NB4 (cell line): ENCODE results near the gene ACIN1.

Source experiments
- POLR2A ChIP-seq: IDR thresholded peaks from 2 replicates; pipeline ENCODE4 v1.6.1; 2011; ENCODE audit warnings: mild to moderate bottlenecking; ENCODE audit not compliant: insufficient read length; ENCODE audit errors: extremely low read depth
- TF ChIP-seq, protein P1 (sequence below): IDR thresholded peaks from one replicate; pipeline ENCODE4 v1.5.1; 2012; ENCODE audit warnings: low read depth, low read length
- TF ChIP-seq, protein P2 (sequence below): IDR thresholded peaks from 2 replicates; pipeline ENCODE4 v1.6.1; 2011; ENCODE audit warnings: low read depth, low read length

DNA sequence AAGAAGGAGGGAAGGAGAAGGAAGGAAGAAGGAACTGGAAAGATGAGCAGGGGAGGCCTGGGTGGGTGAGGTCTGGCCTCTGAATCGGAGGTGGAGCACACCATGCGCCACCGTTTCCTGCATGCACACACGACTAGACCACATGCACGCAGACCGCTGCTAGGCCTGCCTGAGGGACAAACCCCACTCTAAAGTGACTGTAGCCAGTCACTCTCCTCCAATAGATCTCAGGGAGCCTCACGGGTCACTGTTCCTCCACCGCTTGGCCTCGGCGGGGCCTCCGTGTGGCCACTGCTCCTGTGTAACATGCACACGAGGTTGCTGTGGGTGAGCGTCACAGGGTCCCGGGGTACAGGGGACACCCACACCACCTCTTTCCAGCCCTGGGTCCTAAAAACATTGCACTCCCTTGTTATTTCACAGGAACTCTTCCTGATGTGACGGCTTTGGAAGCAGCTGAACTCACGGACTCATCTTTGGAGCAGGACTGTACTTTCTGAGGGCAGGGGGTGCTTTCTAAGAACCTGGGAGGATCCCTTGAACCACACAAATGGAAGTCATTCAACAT lies 41.7 kb upstream of the ACIN1 start:
- TF ChIP-seq, protein P1, sequence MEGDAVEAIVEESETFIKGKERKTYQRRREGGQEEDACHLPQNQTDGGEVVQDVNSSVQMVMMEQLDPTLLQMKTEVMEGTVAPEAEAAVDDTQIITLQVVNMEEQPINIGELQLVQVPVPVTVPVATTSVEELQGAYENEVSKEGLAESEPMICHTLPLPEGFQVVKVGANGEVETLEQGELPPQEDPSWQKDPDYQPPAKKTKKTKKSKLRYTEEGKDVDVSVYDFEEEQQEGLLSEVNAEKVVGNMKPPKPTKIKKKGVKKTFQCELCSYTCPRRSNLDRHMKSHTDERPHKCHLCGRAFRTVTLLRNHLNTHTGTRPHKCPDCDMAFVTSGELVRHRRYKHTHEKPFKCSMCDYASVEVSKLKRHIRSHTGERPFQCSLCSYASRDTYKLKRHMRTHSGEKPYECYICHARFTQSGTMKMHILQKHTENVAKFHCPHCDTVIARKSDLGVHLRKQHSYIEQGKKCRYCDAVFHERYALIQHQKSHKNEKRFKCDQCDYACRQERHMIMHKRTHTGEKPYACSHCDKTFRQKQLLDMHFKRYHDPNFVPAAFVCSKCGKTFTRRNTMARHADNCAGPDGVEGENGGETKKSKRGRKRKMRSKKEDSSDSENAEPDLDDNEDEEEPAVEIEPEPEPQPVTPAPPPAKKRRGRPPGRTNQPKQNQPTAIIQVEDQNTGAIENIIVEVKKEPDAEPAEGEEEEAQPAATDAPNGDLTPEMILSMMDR = no peak
- TF ChIP-seq POLR2A = no peak
- TF ChIP-seq, protein P2, sequence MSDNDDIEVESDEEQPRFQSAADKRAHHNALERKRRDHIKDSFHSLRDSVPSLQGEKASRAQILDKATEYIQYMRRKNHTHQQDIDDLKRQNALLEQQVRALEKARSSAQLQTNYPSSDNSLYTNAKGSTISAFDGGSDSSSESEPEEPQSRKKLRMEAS = no peak
